K562 (cell line): ENCODE results near the gene HYAL1. TPM values are rescaled to one million over a fixed set of nuclear protein-coding genes. Genes with fewer than 3 reads are reported as not detected.

Source experiments
- ATAC-seq: fragments of 200-7000 bp; cut with Tn5 transposase; 3 replicates; pipeline ENCODE4 v1.9.1; 2020; ENCODE audit warnings: moderate library complexity
- BruUV-seq: library from RNA; stranded (reverse); fragments of 400-500 nt; replicated peaks from 2 replicates; lab custom pipeline; 2021; lab: Mats Ljungman, UMichigan
- CTCF ChIA-PET: fragments of 300-600 bp; formaldehyde crosslinking; extraction: SDS; loops from one replicate; lab custom pipeline; 2021; ENCODE audit warnings: low intra/inter-chr PET ratio; lab: Yijun Ruan, JAX
- POLR2A ChIA-PET: fragments of 300-600, 350-650 bp; sonication (Branson Sonifier 250); formaldehyde crosslinking; extraction: SDS; loops from one replicate; lab custom pipeline; 2021; ENCODE audit warnings: antibody characterized with exemption, inconsistent platforms; lab: Yijun Ruan, JAX
- DNase-seq, 4 experiments: peaks; one replicate each; pipeline versions ENCODE4 v3.0.0 to v3.0.0-alpha.2; 2011 to 2018; ENCODE audit warnings: low spot score in 3 of 4, mixed read lengths in 3 of 4; ENCODE audit errors: extremely low read depth in 1 of 4
- FAIRE-seq: peaks from 2 replicates; lab custom pipeline; 2011; peaks lifted over from hg19 to GRCh38; lab: Jason Lieb, UNC
- H2AFZ ChIP-seq: 2 replicates; pipeline ENCODE4 v1.6.0; 2011; ENCODE audit warnings: low read depth, low read length, control low read depth, inconsistent platforms
- H3K27ac ChIP-seq: fragments of 200-600 bp; 3 replicates; pipeline ENCODE4 v1.8.0; 2011; ENCODE audit warnings: low read depth, mild to moderate bottlenecking, control low read depth, inconsistent platforms, low read length, moderate library complexity, mixed read lengths; ENCODE audit errors: extremely low read depth
- H3K27me3 ChIP-seq, 2 experiments: fragments of 300-600 bp in 1 of 2; 2 replicates in 1 of 2; 3 replicates in 1 of 2; pipeline versions ENCODE4 v1.6.0 to v1.8.0; 2011; ENCODE audit warnings: inconsistent platforms in 2 of 2, low read length in 2 of 2, mild to moderate bottlenecking in 1 of 2, mixed read lengths in 1 of 2, moderate library complexity in 1 of 2; ENCODE audit not compliant: control insufficient read depth in 2 of 2, insufficient read depth in 2 of 2
- H3K36me3 ChIP-seq: fragments of 300-600 bp; 3 replicates; pipeline ENCODE4 v1.8.0; 2011; ENCODE audit warnings: mild to moderate bottlenecking, low read length, inconsistent platforms; ENCODE audit not compliant: control insufficient read depth, insufficient read depth
- H3K4me1 ChIP-seq, 2 experiments: fragments of 200-600 bp in 1 of 2; replicated peaks in 1 of 2; 2 replicates in 1 of 2; 3 replicates in 1 of 2; pipeline versions ENCODE4 v1.5.1 to v1.8.0; 2011; ENCODE audit warnings: inconsistent platforms in 2 of 2, low read length in 2 of 2, mild to moderate bottlenecking in 1 of 2, mixed read lengths in 1 of 2, moderate library complexity in 1 of 2; ENCODE audit not compliant: control insufficient read depth in 2 of 2, insufficient read depth in 2 of 2
- H3K4me2 ChIP-seq: 2 replicates; pipeline ENCODE4 v1.6.1; 2011; ENCODE audit warnings: low read length, control low read depth, inconsistent platforms, mixed read lengths; ENCODE audit not compliant: insufficient read depth
- H3K4me3 ChIP-seq: fragments of 200-600 bp; sonication (generic), shearing (Covaris generic); 2 replicates; pipeline ENCODE4 v1.5.1; 2016; ENCODE audit warnings: control low read depth, inconsistent platforms
- H3K79me2 ChIP-seq: fragments of 200-600 bp; 3 replicates; pipeline ENCODE4 v1.8.0; 2011; ENCODE audit warnings: low read length, inconsistent platforms; ENCODE audit not compliant: control insufficient read depth, insufficient read depth
- H3K9ac ChIP-seq, 2 experiments: 2 replicates each; pipeline versions ENCODE4 v1.6.0 to v1.6.1; 2011; ENCODE audit warnings: low read depth in 2 of 2, low read length in 2 of 2, control low read depth in 1 of 2, inconsistent platforms in 1 of 2, mild to moderate bottlenecking in 1 of 2, mixed read lengths in 1 of 2; ENCODE audit not compliant: insufficient read depth in 1 of 2
- H3K9me1 ChIP-seq: one replicate; pipeline ENCODE4 v1.6.0; 2011; ENCODE audit warnings: inconsistent platforms, mild to moderate bottlenecking, low read length, moderate library complexity; ENCODE audit not compliant: control insufficient read depth, insufficient read depth
- H3K9me3 ChIP-seq: replicated peaks from 2 replicates; pipeline ENCODE4 v1.5.1; 2011; ENCODE audit warnings: low read depth, low read length, inconsistent platforms; ENCODE audit not compliant: control insufficient read depth, insufficient read depth
- H4K20me1 ChIP-seq: replicated peaks from 2 replicates; pipeline ENCODE4 v1.6.1; 2011; ENCODE audit warnings: low read length, inconsistent platforms, mixed read lengths; ENCODE audit not compliant: control insufficient read depth, insufficient read depth
- ERF ChIP-seq: fragments of 450-650 bp; formaldehyde crosslinking; IDR thresholded peaks from 2 replicates; pipeline ENCODE4 v1.4.0; 2020; ENCODE audit warnings: mild to moderate bottlenecking, mixed read lengths
- GATA2 ChIP-seq: sonication (generic); formaldehyde crosslinking; IDR thresholded peaks from 2 replicates; pipeline ENCODE4 v1.4.0; 2020; ENCODE audit warnings: mild to moderate bottlenecking, missing genetic modification reagents
- JUNB ChIP-seq: fragments of 450-650 bp; formaldehyde crosslinking; conservative IDR thresholded peaks from 2 replicates; pipeline ENCODE4 v1.4.0; 2020; ENCODE audit warnings: mild to moderate bottlenecking
- MCM2 ChIP-seq: fragments of 450-650 bp; IDR thresholded peaks from 2 replicates; pipeline ENCODE4 v1.6.1; 2017; ENCODE audit warnings: low read depth, mild to moderate bottlenecking
- NELFE ChIP-seq: IDR thresholded peaks from 2 replicates; pipeline ENCODE4 v1.6.1; 2011; ENCODE audit warnings: mild to moderate bottlenecking; ENCODE audit not compliant: insufficient read depth, insufficient read length
- RFX5 ChIP-seq: IDR thresholded peaks from 2 replicates; pipeline ENCODE4 v1.6.1; 2011; ENCODE audit warnings: low read depth, mild to moderate bottlenecking, improper control_type of control experiment, low read length
- STAT5B ChIP-seq: fragments of 250-450 bp; sonication (Bioruptor Pico); IDR thresholded peaks from 2 replicates; pipeline ENCODE4 v1.8.0; 2021; ENCODE audit warnings: mild to moderate bottlenecking, inconsistent platforms
- TEAD4 ChIP-seq, 2 experiments: sonication (generic) in 1 of 2; formaldehyde crosslinking in 1 of 2; IDR thresholded peaks; 2 replicates each; pipeline versions ENCODE4 v1.6.1 to v1.8.0; 2012 to 2022; ENCODE audit warnings: borderline replicate concordance in 1 of 2, inconsistent platforms in 1 of 2, low read length in 1 of 2, mild to moderate bottlenecking in 1 of 2, missing genetic modification reagents in 1 of 2
- ZNF184 ChIP-seq: sonication (generic); formaldehyde crosslinking; IDR thresholded peaks from 2 replicates; pipeline ENCODE4 v1.5.0; 2020; ENCODE audit warnings: missing genetic modification reagents
- WGBS: fragments of 100-300 bp; shearing (Covaris generic); methylation state at CpG from one replicate; pipeline ENCODE4 v1.1.6; 2016; ENCODE audit warnings: low coverage, mixed read lengths; ENCODE audit not compliant: insufficient coverage; ENCODE audit errors: missing lambda C conversion rate; 5-methylcytosine and 5-hydroxymethylcytosine counted together
- in situ Hi-C: fragments of 300-500 bp; cut with MboI; formaldehyde crosslinking; loops from 4 replicates; pipeline ENCODE4 v1.15.0; 2018; ENCODE audit warnings: inconsistent platforms, mixed read lengths
- intact Hi-C: fragments of 100-400 bp; cut with micrococcal nuclease; formaldehyde crosslinking; loops from 2 replicates; pipeline ENCODE4 v1.14.2; 2022
- polyA plus RNA-seq, 8 experiments: library from polyadenylated mRNA; depleted of rRNA in 4 of 8; stranded (reverse) in 5 of 8; unstranded in 3 of 8; fragments of >200 nt; fragmentation: Nextera tagmentation in 2 of 8; fragmentation: Illumina TruSeq in 1 of 8; extraction: Ambion mirVana in 2 of 8; extraction: Trizol in 1 of 8; gene quantifications; 2 replicates each; pipeline versions ENCODE4 v1.2.1 to v1.2.3, GENCODE V29; 2011 to 2014; ENCODE audit warnings: inconsistent platforms in 1 of 8, missing spikeins in 1 of 8
- total RNA-seq, 7 experiments: library from RNA; depleted of rRNA in 6 of 7; stranded (reverse); fragments of >200 nt in 6 of 7; fragmentation: Illumina TruSeq in 2 of 7; extraction: Trizol in 2 of 7; gene quantifications; 2 replicates each; pipeline versions ENCODE4 v1.2.1 to v1.2.3, GENCODE V29; 2011 to 2021; ENCODE audit warnings: low replicate concordance in 1 of 7
- TF ChIP-seq, protein P1 (sequence below): sonication (generic); formaldehyde crosslinking; IDR thresholded peaks from 2 replicates; pipeline ENCODE4 v1.8.0; 2022; ENCODE audit warnings: missing genetic modification reagents, mild to moderate bottlenecking, moderate library complexity, borderline replicate concordance

Gene HYAL1
- total and polyA plus RNA-seq, 9 of the 15 experiments (the other 6 are each of a cell fraction or from before 2014, with no cell fraction given): 1.4 to 8.5 (median 4.7) TPM

DNA sequence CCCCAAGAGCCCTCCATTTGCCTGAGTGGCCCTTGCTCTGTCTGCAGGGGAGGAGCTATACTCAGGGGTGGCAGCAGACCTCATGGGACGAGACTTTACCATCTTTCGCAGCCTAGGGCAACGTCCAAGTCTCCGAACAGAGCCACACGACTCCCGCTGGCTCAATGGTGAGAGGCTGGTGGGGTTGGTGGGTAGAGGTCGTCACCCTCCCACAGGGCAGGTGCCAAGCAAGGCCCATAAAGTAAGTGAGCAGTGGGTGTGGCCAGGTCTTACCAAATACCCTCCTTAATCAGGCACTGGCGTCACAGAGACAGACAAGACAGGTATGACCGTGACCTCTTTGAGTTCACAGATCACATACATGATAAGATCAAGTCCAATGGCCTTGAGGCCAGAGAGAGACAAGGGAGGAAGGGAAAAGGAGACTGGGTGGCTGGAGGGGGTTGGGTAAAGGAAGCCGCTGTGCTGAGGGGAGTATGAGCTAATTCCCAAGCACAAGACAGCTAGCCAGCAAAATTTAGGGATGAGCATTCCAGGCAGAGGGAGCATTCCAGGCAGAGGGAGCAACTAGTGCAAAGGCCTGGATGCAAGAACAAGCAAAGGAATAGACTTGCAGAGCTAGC, 31.9 kb downstream of the HYAL1 start (continued):
- TF ChIP-seq TEAD4 (IDR thresholded peaks at IDR 0.05; ENCODE audit: low read length) (no peak), TEAD4 (CRISPR knock-in tag; IDR thresholded peaks at IDR 0.05; ENCODE audit: borderline replicate concordance) (no peak), MCM2 (no peak), ERF (CRISPR knock-in tag) (no peak), JUNB (no peak), GATA2 (CRISPR knock-in tag) (0 out of 2 replicates have a peak, but pooled peaks have one; percentile 8)

DNA sequence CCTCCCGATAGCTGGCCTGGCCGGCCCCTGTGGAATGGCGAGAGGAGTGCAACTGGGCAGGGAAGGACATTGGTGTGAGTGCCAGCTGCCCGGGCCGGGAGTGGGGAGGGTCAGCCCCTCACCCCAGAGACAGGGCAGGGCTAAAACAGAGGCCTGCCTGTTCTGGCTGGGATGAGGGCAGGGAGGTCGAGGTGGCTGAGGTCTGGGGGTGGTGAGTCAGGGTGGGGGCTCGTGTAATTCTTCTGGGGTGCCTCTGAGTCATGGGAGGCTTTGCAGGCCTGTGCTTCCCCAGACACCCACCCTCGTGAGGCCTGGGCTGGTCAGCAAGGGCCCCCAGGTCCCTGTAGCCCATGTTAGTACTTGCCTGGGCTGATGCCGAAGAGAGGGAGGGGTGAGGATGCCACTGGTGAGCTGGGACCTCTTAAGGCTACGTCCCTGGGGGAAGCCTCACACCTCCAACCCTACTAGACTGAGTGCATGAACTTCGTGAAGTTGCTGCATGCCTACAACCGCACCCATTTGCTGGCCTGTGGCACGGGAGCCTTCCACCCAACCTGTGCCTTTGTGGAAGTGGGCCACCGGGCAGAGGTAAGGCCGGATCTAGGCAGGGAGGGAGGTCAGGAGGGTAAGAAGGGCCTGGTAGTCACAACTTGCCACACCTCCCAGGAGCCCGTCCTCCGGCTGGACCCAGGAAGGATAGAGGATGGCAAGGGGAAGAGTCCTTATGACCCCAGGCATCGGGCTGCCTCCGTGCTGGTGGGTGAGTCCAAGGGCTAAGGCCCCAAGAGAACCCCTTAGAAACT, 32.8 kb downstream of the HYAL1 start:
- DNase-seq: no peak
- Histone ChIP-seq H3K4me1 (peaks cover 4 to 65% of the 10 kb centered on the region in 2 experiments; a peak in 3 of 5 replicates), H3K27me3 (no peaks in the 10 kb centered on the region), H3K27ac (no peak overlapping the region), H3K9me1 (no peaks in the 10 kb centered on the region), H3K36me3 (no peaks in the 10 kb centered on the region), H2AFZ (no peak overlapping the region), H3K79me2 (no peaks in the 10 kb centered on the region), H4K20me1 (no peaks in the 10 kb centered on the region; the same call in 1 of the 2 replicates), H3K9me3 (no peaks in the 10 kb centered on the region), H3K9ac (peak overlapping the region in 1 of 2 experiments; percentile 48; a peak in 2 of 4 replicates), H3K4me2 (no peak overlapping the region), H3K4me3 (no peak overlapping the region)
- no peak for ATAC-seq
- in situ Hi-C loops (loop anchor here (5.0 kb wide), 2 partner anchors 43 to 78 kb away; partner anchors contain the start of gene GNAT1), intact Hi-C loops (loop anchor here (5.0 kb wide), 1 partner anchor 148 kb away; no protein-coding TSS in a partner anchor)
- ChIA-PET CTCF (interaction anchor here (1.2 to 4.1 kb wide), 2 partner anchors 44 to 76 kb away, joined by 4 to 37 read pairs; no protein-coding TSS in a partner anchor), POLR2A (interaction anchor here (0.6 to 1.1 kb wide), 4 partner anchors 35 to 105 kb away, joined by 3 to 4 read pairs (median 4); partner anchors contain the start of gene GNAI2)
- BruUV-seq: no TSS peak
- TF ChIP-seq NELFE (no peak), STAT5B (CRISPR knock-in tag) (no peak), ZNF184 (no peak), RFX5 (no peak)
- TF ChIP-seq, protein P1, sequence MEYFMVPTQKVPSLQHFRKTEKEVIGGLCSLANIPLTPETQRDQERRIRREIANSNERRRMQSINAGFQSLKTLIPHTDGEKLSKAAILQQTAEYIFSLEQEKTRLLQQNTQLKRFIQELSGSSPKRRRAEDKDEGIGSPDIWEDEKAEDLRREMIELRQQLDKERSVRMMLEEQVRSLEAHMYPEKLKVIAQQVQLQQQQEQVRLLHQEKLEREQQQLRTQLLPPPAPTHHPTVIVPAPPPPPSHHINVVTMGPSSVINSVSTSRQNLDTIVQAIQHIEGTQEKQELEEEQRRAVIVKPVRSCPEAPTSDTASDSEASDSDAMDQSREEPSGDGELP (CRISPR knock-in tag): no peak
- no peak for FAIRE-seq
- 48% methylated on average over 14 of the region's 19 CpGs for WGBS
